GM12878 (cell line): Measurements from ENCODE around the gene LRRC2. TPM values are rescaled to one million over a fixed set of nuclear protein-coding genes. Genes with fewer than 3 reads are reported as not detected.
A peak's percentile ranks its signal among the peaks of the same experiment; 100 is the strongest.

ENCODE experiments used
- BCL11A ChIP-seq: IDR thresholded peaks from 2 replicates; pipeline ENCODE4 v1.6.1; 2011; ENCODE audit warnings: low read depth, low read length
- BHLHE40 ChIP-seq, 2 experiments: fragments of 450-650 bp in 1 of 2; IDR thresholded peaks; 2 replicates each; pipeline ENCODE4 v1.6.1; 2011 to 2017; ENCODE audit warnings: low read depth in 2 of 2, borderline replicate concordance in 1 of 2, improper control_type of control experiment in 1 of 2, low read length in 1 of 2, mild to moderate bottlenecking in 1 of 2
- CEBPB ChIP-seq, 2 experiments: fragments of 150-350 bp in 1 of 2; IDR thresholded peaks; 2 replicates each; pipeline ENCODE4 v1.6.1; 2012 to 2014; ENCODE audit warnings: low read depth in 2 of 2, low read length in 2 of 2, borderline replicate concordance in 1 of 2, inconsistent platforms in 1 of 2
- KAT2A ChIP-seq: conservative IDR thresholded peaks from 2 replicates; pipeline ENCODE4 v1.6.1; 2011; ENCODE audit warnings: low read depth, low read length; ENCODE audit not compliant: control insufficient read depth
- KDM1A ChIP-seq: fragments of 200-600 bp; sonication (generic); IDR thresholded peaks from 2 replicates; pipeline ENCODE4 v1.6.1; 2016; ENCODE audit warnings: borderline replicate concordance
- MEF2B ChIP-seq: fragments of 450-650 bp; IDR thresholded peaks from 2 replicates; pipeline ENCODE4 v1.6.1; 2018; ENCODE audit warnings: mild to moderate bottlenecking, moderate library complexity; ENCODE audit not compliant: partially characterized antibody, poor library complexity, severe bottlenecking
- MYC ChIP-seq: IDR thresholded peaks from 2 replicates; pipeline ENCODE4 v1.6.1; 2011; ENCODE audit warnings: mild to moderate bottlenecking, low read length, moderate library complexity, inconsistent platforms; ENCODE audit not compliant: insufficient read depth, insufficient replicate concordance, insufficient read length, severe bottlenecking
- NBN ChIP-seq: fragments of 450-650 bp; IDR thresholded peaks from 2 replicates; pipeline ENCODE4 v1.6.1; 2016
- NFIC ChIP-seq: IDR thresholded peaks from 2 replicates; pipeline ENCODE4 v1.6.1; 2012; ENCODE audit warnings: low read depth, mild to moderate bottlenecking, inconsistent platforms, low read length, moderate library complexity
- NR2C2 ChIP-seq: IDR thresholded peaks from 2 replicates; pipeline ENCODE4 v1.6.1; 2011; ENCODE audit warnings: borderline replicate concordance, low read depth; ENCODE audit not compliant: control insufficient read depth, insufficient read length
- PML ChIP-seq: IDR thresholded peaks from 2 replicates; pipeline ENCODE4 v1.6.1; 2012; ENCODE audit warnings: low read length, inconsistent platforms
- SMAD5 ChIP-seq: IDR thresholded peaks from 2 replicates; pipeline ENCODE4 v1.6.1; 2016; ENCODE audit warnings: antibody characterized with exemption, low read depth
- ZNF217 ChIP-seq: fragments of 450-650 bp; IDR thresholded peaks from 2 replicates; pipeline ENCODE4 v1.6.1; 2017; ENCODE audit warnings: antibody characterized with exemption, mild to moderate bottlenecking
- ZNF24 ChIP-seq: fragments of 450-650 bp; IDR thresholded peaks from 2 replicates; pipeline ENCODE4 v1.6.1; 2017; ENCODE audit warnings: antibody characterized with exemption, mild to moderate bottlenecking
- polyA plus RNA-seq, 11 experiments: library from polyadenylated mRNA; depleted of rRNA in 4 of 11; unstranded in 6 of 11; stranded (reverse) in 5 of 11; fragments of >200 nt; fragmentation: Nextera tagmentation in 4 of 11; fragmentation: Illumina TruSeq in 1 of 11; extraction: Ambion mirVana in 4 of 11; extraction: Trizol in 1 of 11; gene quantifications; 1 replicate in 1 of 11; 2 replicates in 10 of 11; pipeline versions ENCODE4 v1.2.1 to v1.2.3, GENCODE V29; 2011 to 2016; ENCODE audit warnings: inconsistent platforms in 2 of 11, missing spikeins in 2 of 11, low read depth in 1 of 11
- total RNA-seq, 4 experiments: library from RNA; depleted of rRNA in 3 of 4; stranded (reverse); fragments of >200 nt in 3 of 4; fragmentation: Illumina TruSeq in 1 of 4; extraction: Trizol in 1 of 4; gene quantifications; 2 replicates each; pipeline versions ENCODE4 v1.2.1 to v1.2.3, GENCODE V29; 2013 to 2021
- TF ChIP-seq, protein P1 (sequence below): IDR thresholded peaks from 2 replicates; pipeline ENCODE4 v1.6.1; 2012; ENCODE audit warnings: low read depth, low read length, improper control_type of control experiment
- TF ChIP-seq, protein P2 (sequence below): fragments of 450-650 bp; IDR thresholded peaks from 2 replicates; pipeline ENCODE4 v1.6.1; 2017; ENCODE audit warnings: antibody characterized with exemption, mild to moderate bottlenecking, moderate library complexity
- TF ChIP-seq, protein P3 (sequence below): fragments of 150-350 bp; IDR thresholded peaks from 2 replicates; pipeline ENCODE4 v1.6.1; 2016; ENCODE audit warnings: low read depth, low read length
- TF ChIP-seq, protein P4 (sequence below): fragments of 450-650 bp; formaldehyde crosslinking; IDR thresholded peaks from 2 replicates; pipeline ENCODE4 v1.4.0; 2022; ENCODE audit warnings: mild to moderate bottlenecking, moderate library complexity

LRRC2 gene
- total and polyA plus RNA-seq, 10 of the 15 experiments (the other 5 are each of a cell fraction or from before 2014, with no cell fraction given), result not detected

DNA sequence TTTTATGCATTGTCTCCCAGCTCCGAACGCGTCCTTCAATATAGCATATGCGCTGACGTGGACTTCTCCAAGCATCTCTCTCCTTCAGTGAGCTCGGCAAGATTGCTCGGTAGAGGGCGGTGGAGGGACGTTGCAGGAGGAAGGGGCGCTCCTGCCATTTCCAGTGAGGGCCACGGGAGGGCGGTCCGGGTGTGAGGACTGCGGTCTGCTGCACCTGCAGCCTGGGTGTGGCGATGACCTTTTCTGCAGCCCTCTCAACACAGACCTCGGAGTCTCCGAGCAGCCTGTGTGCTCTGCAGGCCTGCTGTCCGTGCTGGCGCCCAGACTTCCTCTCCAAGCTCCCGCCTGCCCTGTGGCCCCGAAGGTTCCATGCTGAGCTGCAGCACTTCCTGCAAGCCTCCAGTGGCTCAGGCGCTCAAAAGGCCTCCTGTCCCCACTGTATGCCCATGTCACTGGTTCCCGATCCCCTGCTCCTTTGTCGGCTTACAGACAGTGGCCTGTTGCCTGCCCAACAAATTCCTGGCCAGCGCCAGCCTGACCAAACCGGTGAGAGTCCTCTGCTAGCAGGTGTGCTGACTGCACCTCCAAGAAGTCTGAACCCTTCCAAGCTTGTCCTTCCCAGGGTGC is 77.3 kb downstream of the LRRC2 start (continued):
- TF ChIP-seq, protein P1, sequence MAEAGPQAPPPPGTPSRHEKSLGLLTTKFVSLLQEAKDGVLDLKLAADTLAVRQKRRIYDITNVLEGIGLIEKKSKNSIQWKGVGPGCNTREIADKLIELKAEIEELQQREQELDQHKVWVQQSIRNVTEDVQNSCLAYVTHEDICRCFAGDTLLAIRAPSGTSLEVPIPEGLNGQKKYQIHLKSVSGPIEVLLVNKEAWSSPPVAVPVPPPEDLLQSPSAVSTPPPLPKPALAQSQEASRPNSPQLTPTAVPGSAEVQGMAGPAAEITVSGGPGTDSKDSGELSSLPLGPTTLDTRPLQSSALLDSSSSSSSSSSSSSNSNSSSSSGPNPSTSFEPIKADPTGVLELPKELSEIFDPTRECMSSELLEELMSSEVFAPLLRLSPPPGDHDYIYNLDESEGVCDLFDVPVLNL, result no peak
- no peak for TF ChIP-seq CEBPB (IDR thresholded peaks at IDR 0.05; ENCODE audit: borderline replicate concordance in 1 of 2, low read depth in 2 of 2, low read length in 2 of 2)
- no peak for TF ChIP-seq ZNF217
- TF ChIP-seq PML, result no peak
- TF ChIP-seq SMAD5, result no peak
- TF ChIP-seq, protein P2, sequence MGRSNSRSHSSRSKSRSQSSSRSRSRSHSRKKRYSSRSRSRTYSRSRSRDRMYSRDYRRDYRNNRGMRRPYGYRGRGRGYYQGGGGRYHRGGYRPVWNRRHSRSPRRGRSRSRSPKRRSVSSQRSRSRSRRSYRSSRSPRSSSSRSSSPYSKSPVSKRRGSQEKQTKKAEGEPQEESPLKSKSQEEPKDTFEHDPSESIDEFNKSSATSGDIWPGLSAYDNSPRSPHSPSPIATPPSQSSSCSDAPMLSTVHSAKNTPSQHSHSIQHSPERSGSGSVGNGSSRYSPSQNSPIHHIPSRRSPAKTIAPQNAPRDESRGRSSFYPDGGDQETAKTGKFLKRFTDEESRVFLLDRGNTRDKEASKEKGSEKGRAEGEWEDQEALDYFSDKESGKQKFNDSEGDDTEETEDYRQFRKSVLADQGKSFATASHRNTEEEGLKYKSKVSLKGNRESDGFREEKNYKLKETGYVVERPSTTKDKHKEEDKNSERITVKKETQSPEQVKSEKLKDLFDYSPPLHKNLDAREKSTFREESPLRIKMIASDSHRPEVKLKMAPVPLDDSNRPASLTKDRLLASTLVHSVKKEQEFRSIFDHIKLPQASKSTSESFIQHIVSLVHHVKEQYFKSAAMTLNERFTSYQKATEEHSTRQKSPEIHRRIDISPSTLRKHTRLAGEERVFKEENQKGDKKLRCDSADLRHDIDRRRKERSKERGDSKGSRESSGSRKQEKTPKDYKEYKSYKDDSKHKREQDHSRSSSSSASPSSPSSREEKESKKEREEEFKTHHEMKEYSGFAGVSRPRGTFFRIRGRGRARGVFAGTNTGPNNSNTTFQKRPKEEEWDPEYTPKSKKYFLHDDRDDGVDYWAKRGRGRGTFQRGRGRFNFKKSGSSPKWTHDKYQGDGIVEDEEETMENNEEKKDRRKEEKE, result no peak
- TF ChIP-seq KAT2A, result no peak
- TF ChIP-seq KDM1A, result no peak
- TF ChIP-seq, protein P3, sequence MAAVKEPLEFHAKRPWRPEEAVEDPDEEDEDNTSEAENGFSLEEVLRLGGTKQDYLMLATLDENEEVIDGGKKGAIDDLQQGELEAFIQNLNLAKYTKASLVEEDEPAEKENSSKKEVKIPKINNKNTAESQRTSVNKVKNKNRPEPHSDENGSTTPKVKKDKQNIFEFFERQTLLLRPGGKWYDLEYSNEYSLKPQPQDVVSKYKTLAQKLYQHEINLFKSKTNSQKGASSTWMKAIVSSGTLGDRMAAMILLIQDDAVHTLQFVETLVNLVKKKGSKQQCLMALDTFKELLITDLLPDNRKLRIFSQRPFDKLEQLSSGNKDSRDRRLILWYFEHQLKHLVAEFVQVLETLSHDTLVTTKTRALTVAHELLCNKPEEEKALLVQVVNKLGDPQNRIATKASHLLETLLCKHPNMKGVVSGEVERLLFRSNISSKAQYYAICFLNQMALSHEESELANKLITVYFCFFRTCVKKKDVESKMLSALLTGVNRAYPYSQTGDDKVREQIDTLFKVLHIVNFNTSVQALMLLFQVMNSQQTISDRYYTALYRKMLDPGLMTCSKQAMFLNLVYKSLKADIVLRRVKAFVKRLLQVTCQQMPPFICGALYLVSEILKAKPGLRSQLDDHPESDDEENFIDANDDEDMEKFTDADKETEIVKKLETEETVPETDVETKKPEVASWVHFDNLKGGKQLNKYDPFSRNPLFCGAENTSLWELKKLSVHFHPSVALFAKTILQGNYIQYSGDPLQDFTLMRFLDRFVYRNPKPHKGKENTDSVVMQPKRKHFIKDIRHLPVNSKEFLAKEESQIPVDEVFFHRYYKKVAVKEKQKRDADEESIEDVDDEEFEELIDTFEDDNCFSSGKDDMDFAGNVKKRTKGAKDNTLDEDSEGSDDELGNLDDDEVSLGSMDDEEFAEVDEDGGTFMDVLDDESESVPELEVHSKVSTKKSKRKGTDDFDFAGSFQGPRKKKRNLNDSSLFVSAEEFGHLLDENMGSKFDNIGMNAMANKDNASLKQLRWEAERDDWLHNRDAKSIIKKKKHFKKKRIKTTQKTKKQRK, result no peak
- TF ChIP-seq NBN, result no peak
- no peak for TF ChIP-seq MYC
- peak; percentile 81 to 84 for TF ChIP-seq BHLHE40 (IDR thresholded peaks at IDR 0.05; ENCODE audit: borderline replicate concordance in 1 of 2, low read depth in 2 of 2, low read length in 1 of 2)
- no peak for TF ChIP-seq NFIC
- TF ChIP-seq, protein P4, sequence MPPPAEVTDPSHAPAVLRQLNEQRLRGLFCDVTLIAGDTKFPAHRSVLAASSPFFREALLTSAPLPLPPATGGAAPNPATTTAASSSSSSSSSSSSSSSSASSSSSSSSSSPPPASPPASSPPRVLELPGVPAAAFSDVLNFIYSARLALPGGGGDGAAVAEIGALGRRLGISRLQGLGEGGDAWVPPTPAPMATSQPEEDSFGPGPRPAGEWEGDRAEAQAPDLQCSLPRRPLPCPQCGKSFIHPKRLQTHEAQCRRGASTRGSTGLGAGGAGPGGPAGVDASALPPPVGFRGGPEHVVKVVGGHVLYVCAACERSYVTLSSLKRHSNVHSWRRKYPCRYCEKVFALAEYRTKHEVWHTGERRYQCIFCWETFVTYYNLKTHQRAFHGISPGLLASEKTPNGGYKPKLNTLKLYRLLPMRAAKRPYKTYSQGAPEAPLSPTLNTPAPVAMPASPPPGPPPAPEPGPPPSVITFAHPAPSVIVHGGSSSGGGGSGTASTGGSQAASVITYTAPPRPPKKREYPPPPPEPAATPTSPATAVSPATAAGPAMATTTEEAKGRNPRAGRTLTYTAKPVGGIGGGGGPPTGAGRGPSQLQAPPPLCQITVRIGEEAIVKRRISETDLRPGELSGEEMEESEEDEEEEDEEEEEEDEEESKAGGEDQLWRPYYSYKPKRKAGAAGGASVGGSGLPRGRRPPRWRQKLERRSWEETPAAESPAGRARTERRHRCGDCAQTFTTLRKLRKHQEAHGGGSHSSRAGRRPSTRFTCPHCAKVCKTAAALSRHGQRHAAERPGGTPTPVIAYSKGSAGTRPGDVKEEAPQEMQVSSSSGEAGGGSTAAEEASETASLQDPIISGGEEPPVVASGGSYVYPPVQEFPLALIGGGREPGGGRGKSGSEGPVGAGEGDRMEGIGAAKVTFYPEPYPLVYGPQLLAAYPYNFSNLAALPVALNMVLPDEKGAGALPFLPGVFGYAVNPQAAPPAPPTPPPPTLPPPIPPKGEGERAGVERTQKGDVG (CRISPR knock-in tag), result no peak
- TF ChIP-seq NR2C2, result no peak
- no peak for TF ChIP-seq MEF2B
- 0 out of 2 replicates have a peak, but pooled peaks have one; percentile 25 for TF ChIP-seq BCL11A
- 0 out of 2 replicates have a peak, but pooled peaks have one; percentile 17 for TF ChIP-seq ZNF24
- TF ChIP-seq, all 136 proteins: peak for 43
